T follicular helper cell (primary cell): ENCODE measurements around the gene COL24A1.

Experiments used
- DNase-seq: peaks from one replicate; pipeline ENCODE4 v3.0.0-alpha.2; 2020; ENCODE audit warnings: low read depth

COL24A1 gene

DNA sequence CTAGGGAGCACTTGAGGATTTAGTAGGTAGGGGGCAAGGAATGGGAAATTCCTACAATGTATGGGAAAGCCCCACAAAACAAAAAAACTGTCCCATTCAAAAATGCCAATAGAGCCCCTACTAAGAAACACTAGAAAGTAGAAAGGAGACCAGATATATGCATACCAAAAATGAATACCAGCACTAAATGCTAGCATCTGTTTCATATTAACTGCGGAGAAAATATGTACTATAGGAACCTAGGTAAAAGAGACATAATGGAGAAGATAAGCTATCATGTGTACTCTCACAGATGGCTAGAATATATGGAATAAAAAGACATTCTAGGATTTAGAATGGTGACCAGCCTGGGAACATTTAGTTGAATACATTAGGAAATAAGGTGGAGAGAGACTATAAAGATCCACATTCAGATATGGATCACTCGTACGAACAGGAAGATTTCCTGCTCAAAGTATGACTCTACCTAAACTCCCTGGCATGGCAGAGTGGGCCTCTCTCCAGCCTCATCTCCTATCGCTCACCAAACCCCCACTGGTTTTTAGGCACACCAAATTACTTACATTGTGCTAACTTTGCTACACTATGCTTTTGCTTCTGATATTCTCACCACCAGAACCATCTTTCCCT, 466.7 kb downstream of the COL24A1 start:
- DNase-seq = no peak

DNA sequence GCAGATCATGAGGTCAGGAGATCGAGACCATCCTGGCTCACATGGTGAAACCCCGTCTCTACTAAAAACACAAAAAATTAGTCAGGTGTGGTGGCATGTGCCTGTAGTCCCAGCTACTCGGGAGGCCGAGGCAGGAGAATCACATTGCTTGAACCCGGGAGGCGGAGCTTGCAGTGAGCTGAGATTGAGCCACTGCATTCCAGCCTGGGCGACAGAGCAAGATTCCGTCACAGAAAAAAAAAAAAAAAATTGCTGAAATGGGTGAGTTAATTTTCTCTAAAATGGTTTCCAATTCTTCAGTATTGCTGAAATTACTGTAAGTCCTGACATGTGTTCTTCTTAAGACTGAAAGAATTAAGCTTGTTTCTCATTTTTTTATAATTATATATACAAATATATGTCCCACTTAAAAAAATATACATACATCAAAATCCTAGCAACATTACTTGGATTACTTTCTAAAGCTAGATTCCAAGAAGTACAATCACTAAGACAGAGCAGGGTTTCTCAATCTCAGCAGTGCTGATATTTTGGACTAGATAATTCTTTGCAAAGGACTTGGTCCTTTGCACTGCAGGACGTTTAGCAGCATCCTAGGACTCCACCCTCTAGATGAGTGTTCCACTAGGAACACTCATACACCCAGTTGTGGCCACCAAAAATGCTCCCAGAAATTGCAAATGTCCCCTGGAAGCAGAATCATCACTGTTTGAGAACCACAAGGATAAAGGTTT, 473.1 kb downstream of the COL24A1 start:
- DNase-seq = no peak

DNA sequence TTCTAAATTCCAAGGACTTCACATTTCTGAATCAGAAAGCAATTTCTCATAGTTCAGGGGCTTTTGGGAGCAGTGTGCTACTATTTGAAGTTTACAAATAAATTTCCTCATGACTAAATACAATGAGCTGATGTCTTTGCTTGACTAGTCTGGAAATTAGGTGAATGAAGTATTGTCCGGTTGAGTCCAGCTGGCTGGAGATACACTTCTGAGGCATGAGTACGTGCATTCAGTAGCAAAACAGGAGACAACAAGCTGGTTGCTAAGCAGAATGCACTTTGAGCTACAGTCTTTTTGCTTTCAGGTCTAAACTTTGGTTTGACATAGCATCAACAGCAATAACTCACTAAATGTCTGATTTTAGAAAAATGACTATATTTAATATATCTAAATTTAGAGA, 475.5 kb downstream of the COL24A1 start:
- no peak for DNase-seq
